ENCODE results near the gene WDR36.
A peak's percentile ranks its signal among the peaks of the same experiment; 100 is the strongest.
"Not testable (repeated sequence)": the region's sequence is repeated elsewhere in the genome, so short reads cannot be mapped to it uniquely, and the experiment has no call there.

WDR36 gene

GRCh38 chr5:111135363-111135762, 43.2 kb downstream of the WDR36 start:
- no peak for DNase-seq

- no peak for DNase-seq
These were observed 43.8 kb downstream of the WDR36 start for GRCh38 chr5:111135946-111136345.

- DNase-seq = no peak
These were observed 45.9 kb downstream of the WDR36 start for GRCh38 chr5:111138096-111138495.

- not testable (repeated sequence) for DNase-seq
These were observed 49.3 kb downstream of the WDR36 start for GRCh38 chr5:111141471-111141870.

- no peak for DNase-seq
These were observed 50.8 kb downstream of the WDR36 start for GRCh38 chr5:111142932-111143331.

GRCh38 chr5:111143910-111144309, 51.8 kb downstream of the WDR36 start:
- no peak for DNase-seq

GRCh38 chr5:111144352-111144930, 52.3 kb downstream of the WDR36 start:
- DNase-seq = no peak

- no peak for DNase-seq
These were observed 53.9 kb downstream of the WDR36 start for GRCh38 chr5:111146053-111146452.

GRCh38 chr5:111147502-111147901, 55.4 kb downstream of the WDR36 start:
- no peak for DNase-seq

GRCh38 chr5:111151998-111152397, 59.9 kb downstream of the WDR36 start:
- no peak for DNase-seq

GRCh38 chr5:111153483-111153882, 61.3 kb downstream of the WDR36 start:
- DNase-seq = no peak

- DNase-seq = no peak
These were observed 61.8 kb downstream of the WDR36 start for GRCh38 chr5:111153945-111154344.

GRCh38 chr5:111158105-111158744, 66.1 kb downstream of the WDR36 start:
- peak; percentile 30 for DNase-seq

GRCh38 chr5:111159845-111160244, 67.7 kb downstream of the WDR36 start:
- peak; percentile 7 for DNase-seq

GRCh38 chr5:111163000-111163399, 70.9 kb downstream of the WDR36 start:
- DNase-seq = no peak

GRCh38 chr5:111165058-111165457, 72.9 kb downstream of the WDR36 start:
- no peak for DNase-seq

GRCh38 chr5:111167551-111167950, 75.4 kb downstream of the WDR36 start:
- DNase-seq = no peak

GRCh38 chr5:111168608-111169007, 76.5 kb downstream of the WDR36 start:
- no peak for DNase-seq

GRCh38 chr5:111169269-111169668, 77.1 kb downstream of the WDR36 start:
- no peak for DNase-seq

GRCh38 chr5:111170279-111170678, 78.1 kb downstream of the WDR36 start:
- no peak for DNase-seq

- no peak for DNase-seq
These were observed 80.4 kb downstream of the WDR36 start for GRCh38 chr5:111172504-111172903.

- no peak for DNase-seq
These were observed 81.3 kb downstream of the WDR36 start for GRCh38 chr5:111173476-111173875.
